ENCODE data around the gene TOE1. TPM values are rescaled to one million over a fixed set of nuclear protein-coding genes. Genes with fewer than 3 reads are reported as not detected.
"Not testable (repeated sequence)": the region's sequence is repeated elsewhere in the genome, so short reads cannot be mapped to it uniquely, and the experiment has no call there.

Gene TOE1
- total RNA-seq, 1 experiment from 2014 or later, result 13.3 TPM

- no peaks in the 10 kb centered on the region for H3K36me3 Mint-ChIP-seq (ENCODE audit: insufficient read depth, unreplicated experiment)
- H3K27me3 Mint-ChIP-seq (ENCODE audit: insufficient read depth, unreplicated experiment), result no peaks in the 10 kb centered on the region
- POLR2A ChIA-PET, result interaction anchor here (2.1 to 4.8 kb wide), 2 partner anchors 132 to 161 kb away, joined by 8 to 28 read pairs; partner anchors contain the start of gene TESK2
- H3K4me3 Mint-ChIP-seq (ENCODE audit: unreplicated experiment), result no peak overlapping the region
- intact Hi-C loops (cut with micrococcal nuclease), result loop anchor here (1.0 to 5.0 kb wide), 3 partner anchors 133 to 348 kb away; partner anchors contain the start of genes HECTD3 and UROD
- H3K4me1 Mint-ChIP-seq (ENCODE audit: insufficient read depth, unreplicated experiment), result peaks cover 15% of the 10 kb centered on the region
- no peaks in the 10 kb centered on the region for H3K9me3 Mint-ChIP-seq (ENCODE audit: unreplicated experiment)
- DNase-seq (ENCODE audit: unreplicated experiment), result peak; percentile 70
- CTCF ChIA-PET, result interaction anchor here (0.6 to 11.8 kb wide), 17 partner anchors 9 to 341 kb away, joined by 3 to 303 read pairs (median 4); partner anchors contain the start of genes MMACHC and TESK2
- TF ChIP-seq CTCF (IDR thresholded peaks at IDR 0.05; ENCODE audit: unreplicated experiment), result peak; percentile 64
- BruUV-seq (replicated peaks), result no TSS peak
- no peak overlapping the region for H3K27ac Mint-ChIP-seq (ENCODE audit: low read depth, unreplicated experiment)
Observed at GRCh38 chr1:45359882-45360513, 20.0 kb downstream of the TOE1 start.

GRCh38 chr1:45360981-45361380 lies 21.0 kb downstream of the TOE1 start:
- not testable (repeated sequence) for H3K27ac Mint-ChIP-seq (ENCODE audit: low read depth, unreplicated experiment); H3K4me3 Mint-ChIP-seq (ENCODE audit: unreplicated experiment)
- POLR2A ChIA-PET, result interaction anchor here (2.1 to 4.8 kb wide), 2 partner anchors 131 to 160 kb away, joined by 8 to 28 read pairs; partner anchors contain the start of gene TESK2

DNA sequence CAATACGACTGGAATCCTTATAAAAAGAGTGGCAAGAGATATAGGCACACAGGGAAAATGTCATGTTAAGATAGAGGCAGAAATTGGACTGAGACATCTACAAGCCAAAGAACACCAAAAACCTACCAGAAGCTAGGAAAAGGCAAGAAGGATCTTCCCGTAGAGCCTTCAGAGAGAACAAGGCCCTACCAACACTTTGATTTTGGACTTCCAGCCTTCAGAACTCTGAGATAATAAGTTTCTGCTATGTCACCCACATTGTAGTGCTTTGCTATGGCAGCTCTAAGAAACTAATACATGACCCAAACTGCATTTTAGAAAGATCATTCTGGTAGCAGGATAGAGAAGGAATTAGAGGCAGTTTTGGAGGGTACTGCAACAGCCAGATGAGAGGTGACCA lies 24.3 kb downstream of the TOE1 start:
- ChIA-PET CTCF (interaction anchor here (0.6 to 11.8 kb wide), 2 partner anchors 55 to 128 kb away, joined by 3 to 303 read pairs; partner anchors contain the start of gene TESK2), POLR2A (interaction anchor here (0.9 to 1.4 kb wide), 2 partner anchors 24 to 126 kb away, joined by 3 to 4 read pairs; partner anchors contain the start of genes MUTYH and TESK2)
- no peak for TF ChIP-seq CTCF (IDR thresholded peaks at IDR 0.05; ENCODE audit: unreplicated experiment)
- Mint-ChIP-seq H3K27ac (ENCODE audit: low read depth, unreplicated experiment) (no peak overlapping the region), H3K36me3 (ENCODE audit: insufficient read depth, unreplicated experiment) (no peaks in the 10 kb centered on the region), H3K9me3 (ENCODE audit: unreplicated experiment) (no peaks in the 10 kb centered on the region), H3K4me3 (ENCODE audit: unreplicated experiment) (no peak overlapping the region), H3K27me3 (ENCODE audit: insufficient read depth, unreplicated experiment) (no peaks in the 10 kb centered on the region), H3K4me1 (ENCODE audit: insufficient read depth, unreplicated experiment) (peaks cover 4% of the 10 kb centered on the region)
- BruUV-seq (replicated peaks), result no TSS peak
- intact Hi-C loops (cut with micrococcal nuclease), result no loop called here
- DNase-seq (ENCODE audit: unreplicated experiment), result no peak

More at GRCh38 chr1:45360981-45361380, 21.0 kb downstream of the TOE1 start:
- CTCF ChIA-PET, result interaction anchor here (0.7 to 11.8 kb wide), 9 partner anchors 11 to 208 kb away, joined by 3 to 303 read pairs (median 8); partner anchors contain the start of gene TESK2
- not testable (repeated sequence) for H3K27me3 Mint-ChIP-seq (ENCODE audit: insufficient read depth, unreplicated experiment); H3K36me3 Mint-ChIP-seq (ENCODE audit: insufficient read depth, unreplicated experiment); BruUV-seq (replicated peaks); DNase-seq (ENCODE audit: unreplicated experiment); H3K4me1 Mint-ChIP-seq (ENCODE audit: insufficient read depth, unreplicated experiment); H3K9me3 Mint-ChIP-seq (ENCODE audit: unreplicated experiment)
- intact Hi-C loops (cut with micrococcal nuclease), result loop anchor here (2.0 kb wide), 1 partner anchor 210 kb away; no protein-coding TSS in a partner anchor

DNA sequence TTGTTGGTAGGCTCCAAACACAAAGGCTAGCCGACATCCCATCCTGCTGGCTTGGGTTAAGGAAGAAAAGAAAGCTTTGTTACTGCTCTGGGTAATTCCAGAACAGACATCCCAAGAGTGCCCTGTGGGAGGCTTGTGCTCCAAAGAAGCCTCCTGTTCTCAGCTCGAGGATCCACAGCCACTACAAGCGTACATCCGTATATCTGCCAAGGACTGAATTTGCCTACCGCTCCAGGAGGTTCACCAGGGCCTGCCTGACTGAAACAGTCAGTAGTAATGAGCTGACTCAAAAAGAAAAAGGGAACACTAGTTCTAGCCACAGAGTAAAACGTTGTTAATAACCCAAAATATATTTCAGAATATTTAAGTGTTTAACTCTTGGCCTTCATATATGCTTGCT lies 25.1 kb downstream of the TOE1 start:
- no peak for DNase-seq (ENCODE audit: unreplicated experiment)
- BruUV-seq (replicated peaks), result no TSS peak
- Mint-ChIP-seq H3K27ac (ENCODE audit: low read depth, unreplicated experiment) (no peak overlapping the region), H3K4me3 (ENCODE audit: unreplicated experiment) (no peak overlapping the region), H3K36me3 (ENCODE audit: insufficient read depth, unreplicated experiment) (no peaks in the 10 kb centered on the region), H3K27me3 (ENCODE audit: insufficient read depth, unreplicated experiment) (no peaks in the 10 kb centered on the region), H3K9me3 (ENCODE audit: unreplicated experiment) (no peaks in the 10 kb centered on the region), H3K4me1 (ENCODE audit: insufficient read depth, unreplicated experiment) (peaks cover 1% of the 10 kb centered on the region)
- ChIA-PET POLR2A (interaction anchor here (0.7 to 1.4 kb wide), 4 partner anchors 16 to 156 kb away, joined by 3 to 4 read pairs (median 4); partner anchors contain the start of genes MUTYH and TESK2), CTCF (interaction anchor here (0.6 to 11.8 kb wide), 3 partner anchors 79 to 204 kb away, joined by 3 to 303 read pairs (median 3); partner anchors contain the start of gene TESK2)
- intact Hi-C loops (cut with micrococcal nuclease), result no loop called here
- TF ChIP-seq CTCF (IDR thresholded peaks at IDR 0.05; ENCODE audit: unreplicated experiment), result no peak
